Liver (tissue), 3 donors: ENCODE results near the gene MYO16.

Source experiments
- ATF3 ChIP-seq: IDR thresholded peaks from 2 replicates; pipeline ENCODE4 v1.6.1; 2016; ENCODE audit warnings: antibody characterized with exemption
- CTCF ChIP-seq: fragments of 150-350 bp; IDR thresholded peaks from 2 replicates; pipeline ENCODE4 v1.5.1; 2017; ENCODE audit warnings: improper control_type of control experiment, low read depth, low read length; ENCODE audit not compliant: missing input control
- EGR1 ChIP-seq, 2 donors: IDR thresholded peaks; 2 replicates each; pipeline ENCODE4 v1.6.1; 2016 to 2018; ENCODE audit warnings: antibody characterized with exemption in 2 of 2, low read depth in 2 of 2
- FOXA1 ChIP-seq: IDR thresholded peaks from 2 replicates; pipeline ENCODE4 v1.6.1; 2016; ENCODE audit warnings: antibody characterized with exemption
- JUND ChIP-seq, 2 donors: IDR thresholded peaks; 2 replicates each; pipeline ENCODE4 v1.6.1; 2016; ENCODE audit warnings: antibody characterized with exemption in 2 of 2
- MAX ChIP-seq: IDR thresholded peaks from 2 replicates; pipeline ENCODE4 v1.6.1; 2016; ENCODE audit warnings: antibody characterized with exemption
- NR2F2 ChIP-seq: IDR thresholded peaks from 2 replicates; pipeline ENCODE4 v1.6.1; 2016; ENCODE audit warnings: antibody characterized with exemption
- RXRA ChIP-seq, 2 donors: IDR thresholded peaks; 2 replicates each; pipeline ENCODE4 v1.6.1; 2017 to 2018; ENCODE audit warnings: antibody characterized with exemption in 2 of 2, mild to moderate bottlenecking in 1 of 2
- SP1 ChIP-seq: IDR thresholded peaks from 2 replicates; pipeline ENCODE4 v1.6.1; 2018; ENCODE audit warnings: antibody characterized with exemption, mild to moderate bottlenecking
- TAF1 ChIP-seq: conservative IDR thresholded peaks from 2 replicates; pipeline ENCODE4 v1.6.1; 2016; ENCODE audit warnings: antibody characterized with exemption, mild to moderate bottlenecking
- YY1 ChIP-seq: IDR thresholded peaks from 2 replicates; pipeline ENCODE4 v1.6.1; 2016; ENCODE audit warnings: antibody characterized with exemption, mild to moderate bottlenecking
- TF ChIP-seq, protein P1 (sequence below): IDR thresholded peaks from 2 replicates; pipeline ENCODE4 v1.6.1; 2016; ENCODE audit warnings: antibody characterized with exemption
- donor health status: healthy.
- donor health status: healthy.

DNA sequence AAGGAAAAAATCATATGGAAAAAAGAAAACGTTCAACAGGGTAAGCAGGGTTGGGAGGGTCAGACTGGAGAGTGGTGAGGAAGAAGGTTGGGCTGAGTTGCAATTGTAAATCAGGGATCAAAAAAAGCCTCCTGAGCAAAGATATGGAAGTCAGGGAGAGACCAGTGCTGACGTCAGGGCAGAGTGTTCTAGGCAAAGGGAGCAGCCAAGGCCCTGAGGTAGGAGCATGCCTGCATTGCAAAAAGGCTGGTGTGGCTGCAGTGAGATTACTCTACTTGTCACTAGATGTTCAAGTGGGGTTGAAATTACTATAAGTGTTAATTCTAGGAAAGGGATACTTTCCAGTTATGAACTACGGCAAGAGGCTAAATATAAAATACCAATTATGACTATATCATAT lies 562.0 kb downstream of the MYO16 start:
- TF ChIP-seq RXRA (IDR thresholded peaks at IDR 0.05): no peak
- no peak for TF ChIP-seq CTCF
- TF ChIP-seq FOXA1: no peak
- TF ChIP-seq EGR1 (IDR thresholded peaks at IDR 0.05; ENCODE audit: low read depth in 2 of 2): no peak
- TF ChIP-seq SP1: no peak
- no peak for TF ChIP-seq ATF3
- TF ChIP-seq TAF1: no peak
- TF ChIP-seq YY1: no peak
- TF ChIP-seq, protein P1, sequence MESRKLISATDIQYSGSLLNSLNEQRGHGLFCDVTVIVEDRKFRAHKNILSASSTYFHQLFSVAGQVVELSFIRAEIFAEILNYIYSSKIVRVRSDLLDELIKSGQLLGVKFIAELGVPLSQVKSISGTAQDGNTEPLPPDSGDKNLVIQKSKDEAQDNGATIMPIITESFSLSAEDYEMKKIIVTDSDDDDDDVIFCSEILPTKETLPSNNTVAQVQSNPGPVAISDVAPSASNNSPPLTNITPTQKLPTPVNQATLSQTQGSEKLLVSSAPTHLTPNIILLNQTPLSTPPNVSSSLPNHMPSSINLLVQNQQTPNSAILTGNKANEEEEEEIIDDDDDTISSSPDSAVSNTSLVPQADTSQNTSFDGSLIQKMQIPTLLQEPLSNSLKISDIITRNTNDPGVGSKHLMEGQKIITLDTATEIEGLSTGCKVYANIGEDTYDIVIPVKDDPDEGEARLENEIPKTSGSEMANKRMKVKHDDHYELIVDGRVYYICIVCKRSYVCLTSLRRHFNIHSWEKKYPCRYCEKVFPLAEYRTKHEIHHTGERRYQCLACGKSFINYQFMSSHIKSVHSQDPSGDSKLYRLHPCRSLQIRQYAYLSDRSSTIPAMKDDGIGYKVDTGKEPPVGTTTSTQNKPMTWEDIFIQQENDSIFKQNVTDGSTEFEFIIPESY: no peak
- TF ChIP-seq JUND (IDR thresholded peaks at IDR 0.05): no peak
- TF ChIP-seq MAX: no peak
- TF ChIP-seq NR2F2: no peak
